Measurements from ENCODE around the gene SPPL2C.
A peak's percentile ranks its signal among the peaks of the same experiment; 100 is the strongest.

Gene SPPL2C

DNA sequence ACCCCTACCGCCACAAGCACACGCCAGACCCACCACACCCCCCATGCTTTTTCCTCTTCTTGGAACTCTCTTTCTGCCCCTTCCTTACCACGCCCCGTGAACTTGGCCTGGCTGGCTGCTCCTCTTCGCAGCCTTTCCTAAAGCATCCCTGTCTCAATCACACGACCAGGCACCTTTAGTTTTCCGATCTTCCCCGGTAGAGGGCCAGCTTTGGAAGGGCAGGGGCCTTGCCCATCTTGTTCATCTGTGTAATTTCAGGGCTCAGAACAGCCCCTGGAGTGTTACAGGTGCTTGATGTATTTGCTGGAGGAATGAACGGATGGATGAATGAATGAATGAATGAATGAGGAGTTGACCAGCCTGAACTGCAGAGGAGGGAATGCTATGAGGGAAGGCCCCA, 3.7 kb downstream of the SPPL2C start:
- no peak for ATAC-seq (ENCODE audit: low read depth)
- H3K4me3 ChIP-seq (ENCODE audit: severe bottlenecking) = no peak overlapping the region
- H3K4me1 ChIP-seq (ENCODE audit: insufficient read depth, poor library complexity, severe bottlenecking) = no peaks in the 10 kb centered on the region
- no peaks in the 10 kb centered on the region for H3K9me3 ChIP-seq (ENCODE audit: severe bottlenecking)
- TF ChIP-seq, protein P1, sequence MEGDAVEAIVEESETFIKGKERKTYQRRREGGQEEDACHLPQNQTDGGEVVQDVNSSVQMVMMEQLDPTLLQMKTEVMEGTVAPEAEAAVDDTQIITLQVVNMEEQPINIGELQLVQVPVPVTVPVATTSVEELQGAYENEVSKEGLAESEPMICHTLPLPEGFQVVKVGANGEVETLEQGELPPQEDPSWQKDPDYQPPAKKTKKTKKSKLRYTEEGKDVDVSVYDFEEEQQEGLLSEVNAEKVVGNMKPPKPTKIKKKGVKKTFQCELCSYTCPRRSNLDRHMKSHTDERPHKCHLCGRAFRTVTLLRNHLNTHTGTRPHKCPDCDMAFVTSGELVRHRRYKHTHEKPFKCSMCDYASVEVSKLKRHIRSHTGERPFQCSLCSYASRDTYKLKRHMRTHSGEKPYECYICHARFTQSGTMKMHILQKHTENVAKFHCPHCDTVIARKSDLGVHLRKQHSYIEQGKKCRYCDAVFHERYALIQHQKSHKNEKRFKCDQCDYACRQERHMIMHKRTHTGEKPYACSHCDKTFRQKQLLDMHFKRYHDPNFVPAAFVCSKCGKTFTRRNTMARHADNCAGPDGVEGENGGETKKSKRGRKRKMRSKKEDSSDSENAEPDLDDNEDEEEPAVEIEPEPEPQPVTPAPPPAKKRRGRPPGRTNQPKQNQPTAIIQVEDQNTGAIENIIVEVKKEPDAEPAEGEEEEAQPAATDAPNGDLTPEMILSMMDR (IDR thresholded peaks at IDR 0.05; ENCODE audit: poor library complexity, severe bottlenecking) = no peak
- peak; percentile 32 for DNase-seq (ENCODE audit: low spot score)
- H3K27me3 ChIP-seq (ENCODE audit: insufficient read depth, poor library complexity, severe bottlenecking) = no peaks in the 10 kb centered on the region
- no peak overlapping the region for H3K27ac ChIP-seq (ENCODE audit: poor library complexity, severe bottlenecking)
- no peaks in the 10 kb centered on the region for H3K36me3 ChIP-seq (ENCODE audit: low read depth)

GRCh38 chr17:45848868-45849535, 4.3 kb downstream of the SPPL2C start:
- no peaks in the 10 kb centered on the region for H3K4me1 ChIP-seq (ENCODE audit: insufficient read depth, poor library complexity, severe bottlenecking)
- H3K36me3 ChIP-seq (ENCODE audit: low read depth) = no peaks in the 10 kb centered on the region
- ATAC-seq (ENCODE audit: low read depth) (no peak), DNase-seq (ENCODE audit: low spot score) (peak; percentile 46)
- TF ChIP-seq, protein P1 (IDR thresholded peaks at IDR 0.05; ENCODE audit: poor library complexity, severe bottlenecking) = no peak
- no peaks in the 10 kb centered on the region for H3K27me3 ChIP-seq (ENCODE audit: insufficient read depth, poor library complexity, severe bottlenecking)
- H3K9me3 ChIP-seq (ENCODE audit: severe bottlenecking) = no peaks in the 10 kb centered on the region
- no peak overlapping the region for H3K4me3 ChIP-seq (ENCODE audit: severe bottlenecking)
- H3K27ac ChIP-seq (ENCODE audit: poor library complexity, severe bottlenecking) = no peak overlapping the region

DNA sequence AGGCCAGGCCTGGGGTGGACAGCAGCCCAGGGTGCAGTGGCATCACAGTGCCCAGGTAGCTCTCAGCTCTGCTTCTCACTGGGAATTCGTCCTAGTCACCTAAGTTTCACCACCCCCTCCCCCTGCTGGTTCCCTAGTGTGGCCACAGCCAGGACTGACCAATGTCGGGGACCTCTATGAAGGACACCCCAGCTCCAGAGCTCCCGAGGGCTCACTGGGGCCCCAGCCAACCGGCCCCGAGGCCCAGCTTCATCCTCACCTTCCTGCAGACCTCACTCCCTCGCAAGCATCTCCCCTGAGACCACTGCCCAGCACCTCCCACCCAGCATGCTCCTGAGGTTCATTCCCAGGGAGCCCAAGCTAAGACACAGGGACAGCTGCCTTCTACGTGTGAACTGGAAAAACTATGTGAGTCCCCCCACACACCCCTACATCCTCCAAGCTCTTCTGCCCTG, 4.9 kb downstream of the SPPL2C start:
- H3K9me3 ChIP-seq (ENCODE audit: severe bottlenecking) = no peaks in the 10 kb centered on the region
- ATAC-seq (ENCODE audit: low read depth) (no peak), DNase-seq (ENCODE audit: low spot score) (peak; percentile 27)
- no peaks in the 10 kb centered on the region for H3K36me3 ChIP-seq (ENCODE audit: low read depth)
- no peak overlapping the region for H3K27ac ChIP-seq (ENCODE audit: poor library complexity, severe bottlenecking)
- TF ChIP-seq, protein P1 (IDR thresholded peaks at IDR 0.05; ENCODE audit: poor library complexity, severe bottlenecking) = no peak
- H3K4me1 ChIP-seq (ENCODE audit: insufficient read depth, poor library complexity, severe bottlenecking) = no peaks in the 10 kb centered on the region
- H3K27me3 ChIP-seq (ENCODE audit: insufficient read depth, poor library complexity, severe bottlenecking) = no peaks in the 10 kb centered on the region
- H3K4me3 ChIP-seq (ENCODE audit: severe bottlenecking) = no peak overlapping the region

GRCh38 chr17:45850011-45850410, 5.3 kb downstream of the SPPL2C start:
- Histone ChIP-seq H3K9me3 (ENCODE audit: severe bottlenecking) (no peaks in the 10 kb centered on the region), H3K36me3 (ENCODE audit: low read depth) (no peaks in the 10 kb centered on the region), H3K27ac (ENCODE audit: poor library complexity, severe bottlenecking) (no peak overlapping the region), H3K27me3 (ENCODE audit: insufficient read depth, poor library complexity, severe bottlenecking) (no peaks in the 10 kb centered on the region), H3K4me3 (ENCODE audit: severe bottlenecking) (no peak overlapping the region), H3K4me1 (ENCODE audit: insufficient read depth, poor library complexity, severe bottlenecking) (no peaks in the 10 kb centered on the region)
- ATAC-seq (ENCODE audit: low read depth) (no peak), DNase-seq (ENCODE audit: low spot score) (peak; percentile 45)
- TF ChIP-seq, protein P1 (IDR thresholded peaks at IDR 0.05; ENCODE audit: poor library complexity, severe bottlenecking) = no peak

DNA sequence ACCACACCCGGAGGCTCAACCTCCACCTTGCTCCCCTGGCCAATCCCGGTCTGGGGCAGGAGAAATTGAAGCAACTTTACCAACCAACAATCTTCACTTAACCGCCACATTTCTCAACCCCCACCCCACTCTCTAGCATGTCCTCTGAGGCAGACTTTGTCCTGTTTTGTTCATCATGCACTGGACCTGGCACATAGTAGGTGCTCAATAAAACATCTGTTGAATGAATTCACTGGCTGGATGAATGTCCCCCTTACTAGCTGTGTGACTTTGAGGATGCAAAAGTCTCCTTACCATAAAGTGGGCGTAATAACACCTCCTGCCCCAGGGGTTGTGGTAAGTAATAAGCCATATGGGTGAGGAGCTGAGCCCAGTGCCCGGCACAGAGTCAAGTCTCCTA, 5.8 kb downstream of the SPPL2C start:
- Histone ChIP-seq H3K4me3 (ENCODE audit: severe bottlenecking) (no peak overlapping the region), H3K27me3 (ENCODE audit: insufficient read depth, poor library complexity, severe bottlenecking) (no peaks in the 10 kb centered on the region), H3K9me3 (ENCODE audit: severe bottlenecking) (no peaks in the 10 kb centered on the region), H3K36me3 (ENCODE audit: low read depth) (no peaks in the 10 kb centered on the region), H3K4me1 (ENCODE audit: insufficient read depth, poor library complexity, severe bottlenecking) (no peaks in the 10 kb centered on the region), H3K27ac (ENCODE audit: poor library complexity, severe bottlenecking) (no peak overlapping the region)
- TF ChIP-seq, protein P1 (IDR thresholded peaks at IDR 0.05; ENCODE audit: poor library complexity, severe bottlenecking) = no peak
- ATAC-seq (ENCODE audit: low read depth) = no peak
- no peak for DNase-seq (ENCODE audit: low spot score)
